ENCODE data around the gene PDXK. TPM values are rescaled to one million over a fixed set of nuclear protein-coding genes. Genes with fewer than 3 reads are reported as not detected.
"Not testable (repeated sequence)": the region's sequence is repeated elsewhere in the genome, so short reads cannot be mapped to it uniquely, and the experiment has no call there.

The PDXK gene
- total and polyA plus RNA-seq, 7 donors: 22.1 to 88.5 (median 26.0) TPM

DNA sequence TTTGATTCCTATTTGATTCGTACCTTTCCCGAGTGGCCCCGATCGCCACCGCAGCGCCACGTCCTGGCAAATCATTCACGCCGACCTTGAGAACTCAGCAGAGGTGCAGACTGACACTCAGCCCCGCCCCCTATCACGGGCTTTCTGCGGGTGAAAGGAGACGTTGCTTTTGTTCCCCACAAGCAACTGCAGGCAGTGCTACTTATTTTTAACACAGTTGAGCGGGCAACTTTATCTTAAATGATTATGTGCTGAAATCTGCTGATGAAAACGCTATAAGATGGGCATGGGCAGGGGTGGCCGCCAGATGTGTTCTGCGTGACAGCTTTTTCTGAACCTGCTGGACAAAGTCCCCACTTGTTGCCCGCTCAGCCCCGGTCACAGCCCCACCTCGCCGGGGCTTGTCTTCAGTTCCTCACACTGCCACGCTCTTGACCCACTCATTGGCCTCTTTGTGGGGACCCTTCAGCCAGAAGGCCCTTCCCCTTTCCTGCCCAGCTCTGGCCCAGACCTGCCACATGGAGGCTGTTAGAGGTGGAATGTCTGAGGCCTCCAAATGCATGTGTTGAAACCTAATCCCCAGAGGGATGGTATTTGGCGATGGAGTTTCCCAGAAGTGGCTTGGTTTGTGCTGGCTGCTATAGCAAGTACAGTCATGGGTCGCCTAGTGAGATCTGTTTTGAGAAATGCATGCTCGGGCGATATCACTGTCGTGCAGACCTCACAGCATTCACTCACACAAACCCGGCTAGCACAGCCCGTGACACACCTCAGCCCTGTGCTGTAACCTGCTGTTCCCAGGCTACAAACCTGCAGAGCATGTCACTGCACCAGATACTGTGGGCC is 15.7 kb upstream of the PDXK start:
- intact Hi-C loops (cut with DNase I): no loop called here
- peaks cover 0 to 8% (median 0%) of the 10 kb centered on the region in 3 donors for H3K27me3 ChIP-seq
- H3K27ac ChIP-seq: no peak overlapping the region
- H3K4me3 ChIP-seq: no peak overlapping the region
- no peaks in the 10 kb centered on the region for H3K9me3 ChIP-seq
- TF ChIP-seq, protein P1, sequence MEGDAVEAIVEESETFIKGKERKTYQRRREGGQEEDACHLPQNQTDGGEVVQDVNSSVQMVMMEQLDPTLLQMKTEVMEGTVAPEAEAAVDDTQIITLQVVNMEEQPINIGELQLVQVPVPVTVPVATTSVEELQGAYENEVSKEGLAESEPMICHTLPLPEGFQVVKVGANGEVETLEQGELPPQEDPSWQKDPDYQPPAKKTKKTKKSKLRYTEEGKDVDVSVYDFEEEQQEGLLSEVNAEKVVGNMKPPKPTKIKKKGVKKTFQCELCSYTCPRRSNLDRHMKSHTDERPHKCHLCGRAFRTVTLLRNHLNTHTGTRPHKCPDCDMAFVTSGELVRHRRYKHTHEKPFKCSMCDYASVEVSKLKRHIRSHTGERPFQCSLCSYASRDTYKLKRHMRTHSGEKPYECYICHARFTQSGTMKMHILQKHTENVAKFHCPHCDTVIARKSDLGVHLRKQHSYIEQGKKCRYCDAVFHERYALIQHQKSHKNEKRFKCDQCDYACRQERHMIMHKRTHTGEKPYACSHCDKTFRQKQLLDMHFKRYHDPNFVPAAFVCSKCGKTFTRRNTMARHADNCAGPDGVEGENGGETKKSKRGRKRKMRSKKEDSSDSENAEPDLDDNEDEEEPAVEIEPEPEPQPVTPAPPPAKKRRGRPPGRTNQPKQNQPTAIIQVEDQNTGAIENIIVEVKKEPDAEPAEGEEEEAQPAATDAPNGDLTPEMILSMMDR (IDR thresholded peaks at IDR 0.05): no peak
- TF ChIP-seq POLR2A (IDR thresholded peaks at IDR 0.05): no peak
- no peak for TF ChIP-seq EP300 (IDR thresholded peaks at IDR 0.05)
- TF ChIP-seq POLR2AphosphoS5 (IDR thresholded peaks at IDR 0.05): no peak
- no peaks in the 10 kb centered on the region for H3K4me1 ChIP-seq
- H3K36me3 ChIP-seq: no peaks in the 10 kb centered on the region
- DNase-seq: no peak
- WGBS, 2 donors: 28 to 49% methylated on average over 29 of the region's 29 CpGs

DNA sequence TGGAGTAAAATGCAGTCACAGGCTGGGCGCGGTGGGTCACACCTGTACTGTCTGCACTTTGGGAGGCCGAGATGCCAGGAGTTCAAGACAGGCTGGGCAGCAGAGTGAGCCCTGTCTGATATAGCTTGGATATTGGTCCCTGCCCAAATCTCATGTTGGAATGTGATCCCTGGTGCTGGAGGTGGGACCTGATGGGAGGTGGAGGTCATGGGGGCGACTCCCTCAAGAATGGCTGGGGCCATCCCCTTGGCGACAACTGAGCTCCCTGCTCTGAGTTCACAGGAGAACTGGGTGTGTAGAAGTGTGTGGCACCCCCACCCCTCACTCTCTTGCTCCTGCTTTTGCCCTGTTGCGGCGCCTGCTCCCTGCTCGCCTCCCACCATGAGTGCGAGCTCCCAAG is 11.5 kb upstream of the PDXK start:
- DNase-seq: no peak
- TF ChIP-seq, protein P1 (IDR thresholded peaks at IDR 0.05): no peak
- TF ChIP-seq POLR2AphosphoS5 (IDR thresholded peaks at IDR 0.05) (no peak), EP300 (IDR thresholded peaks at IDR 0.05) (no peak), POLR2A (IDR thresholded peaks at IDR 0.05) (no peak)
- intact Hi-C loops (cut with DNase I): no loop called here
- H3K4me1 ChIP-seq: no peaks in the 10 kb centered on the region
- H3K27ac ChIP-seq: no peak overlapping the region
- H3K4me3 ChIP-seq: no peak overlapping the region
- no peaks in the 10 kb centered on the region for H3K9me3 ChIP-seq
- no peaks in the 10 kb centered on the region for H3K36me3 ChIP-seq
- H3K27me3 ChIP-seq: peaks cover 0 to 4% (median 0%) of the 10 kb centered on the region in 3 donors
- WGBS, 2 donors: 95% methylated on average over 9 of the region's 9 CpGs

DNA sequence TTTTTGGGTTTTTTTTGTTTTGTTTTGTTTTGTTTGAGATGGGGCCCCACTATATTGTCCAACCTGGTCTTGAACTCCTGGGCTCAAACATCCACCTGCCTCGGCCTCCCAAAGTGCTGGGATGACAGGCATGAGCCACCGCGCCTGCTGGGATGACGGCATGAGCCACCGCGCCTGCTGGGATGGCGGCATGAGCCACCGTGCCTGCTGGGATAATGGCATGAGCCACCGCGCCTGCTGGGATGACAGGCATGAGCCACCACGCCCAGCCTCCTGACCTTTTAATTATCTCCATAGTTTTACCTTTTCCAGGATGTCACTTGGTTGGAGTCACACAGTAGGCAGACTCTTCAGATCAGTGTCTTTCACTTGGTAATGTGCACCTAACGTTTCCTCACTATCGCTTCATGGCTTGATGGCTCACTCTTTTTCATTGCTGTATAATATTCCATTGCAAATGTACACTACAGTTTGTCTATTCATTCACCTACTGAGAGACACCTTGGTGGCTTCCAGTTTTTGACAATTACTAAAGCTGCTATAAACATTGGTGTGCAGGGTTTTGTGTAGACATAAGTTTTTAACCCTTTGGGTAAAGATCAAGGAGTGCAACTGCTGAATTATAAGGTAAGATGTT is 10.1 kb upstream of the PDXK start:
- DNase-seq: no peak
- no peaks in the 10 kb centered on the region for H3K9me3 ChIP-seq
- H3K4me1 ChIP-seq: no peaks in the 10 kb centered on the region
- WGBS, 2 donors: 86 to 96% methylated on average over 13 of the region's 13 CpGs
- no peak overlapping the region for H3K4me3 ChIP-seq
- no peak overlapping the region for H3K27ac ChIP-seq
- no peak for TF ChIP-seq POLR2A (IDR thresholded peaks at IDR 0.05)
- TF ChIP-seq POLR2AphosphoS5 (IDR thresholded peaks at IDR 0.05): no peak
- no peak for TF ChIP-seq EP300 (IDR thresholded peaks at IDR 0.05)
- TF ChIP-seq, protein P1 (IDR thresholded peaks at IDR 0.05): no peak
- H3K36me3 ChIP-seq: no peaks in the 10 kb centered on the region
- intact Hi-C loops (cut with DNase I): no loop called here
- H3K27me3 ChIP-seq: no peaks in the 10 kb centered on the region

DNA sequence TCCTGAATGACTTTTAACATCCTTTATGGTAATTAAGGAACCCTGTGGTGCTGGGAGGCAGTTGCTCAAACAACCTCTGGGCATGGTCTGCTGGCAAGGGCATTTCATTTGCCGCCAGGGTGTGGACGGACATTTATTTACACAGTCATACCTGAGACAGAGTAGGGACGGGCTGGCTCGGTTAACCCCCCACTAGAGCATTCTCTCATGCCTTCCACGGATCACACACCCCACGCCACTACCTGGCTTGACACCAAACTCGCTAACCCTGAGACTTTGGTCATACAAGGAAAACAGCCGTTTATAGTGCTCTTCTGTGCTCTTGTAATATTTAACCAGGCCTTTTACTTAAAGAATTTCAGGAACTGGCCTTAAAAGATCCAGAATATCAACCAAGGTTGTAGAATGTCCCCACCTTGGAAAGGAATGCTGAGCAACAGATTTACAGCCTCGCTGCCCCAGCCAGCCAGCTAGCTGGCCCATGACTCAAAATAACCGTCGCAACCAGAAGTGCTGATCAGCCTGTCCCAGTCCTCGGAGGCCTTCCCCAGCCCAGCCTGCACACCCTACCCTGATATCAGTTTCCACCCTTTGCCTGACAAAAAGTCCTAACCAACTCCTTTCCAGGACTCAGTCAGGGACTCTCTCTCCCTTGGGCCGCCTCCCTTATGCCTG is 6.5 kb upstream of the PDXK start:
- Histone ChIP-seq H3K27ac (no peak overlapping the region), H3K4me1 (no peaks in the 10 kb centered on the region), H3K36me3 (no peaks in the 10 kb centered on the region), H3K9me3 (no peaks in the 10 kb centered on the region), H3K27me3 (no peaks in the 10 kb centered on the region), H3K4me3 (no peak overlapping the region)
- TF ChIP-seq, protein P1 (IDR thresholded peaks at IDR 0.05): no peak
- no peak for TF ChIP-seq POLR2AphosphoS5 (IDR thresholded peaks at IDR 0.05)
- TF ChIP-seq POLR2A (IDR thresholded peaks at IDR 0.05): no peak
- TF ChIP-seq EP300 (IDR thresholded peaks at IDR 0.05): no peak
- no peak for DNase-seq
- intact Hi-C loops (cut with DNase I): no loop called here
- WGBS, 2 donors: 16 to 64% methylated on average over 13 of the region's 13 CpGs

DNA sequence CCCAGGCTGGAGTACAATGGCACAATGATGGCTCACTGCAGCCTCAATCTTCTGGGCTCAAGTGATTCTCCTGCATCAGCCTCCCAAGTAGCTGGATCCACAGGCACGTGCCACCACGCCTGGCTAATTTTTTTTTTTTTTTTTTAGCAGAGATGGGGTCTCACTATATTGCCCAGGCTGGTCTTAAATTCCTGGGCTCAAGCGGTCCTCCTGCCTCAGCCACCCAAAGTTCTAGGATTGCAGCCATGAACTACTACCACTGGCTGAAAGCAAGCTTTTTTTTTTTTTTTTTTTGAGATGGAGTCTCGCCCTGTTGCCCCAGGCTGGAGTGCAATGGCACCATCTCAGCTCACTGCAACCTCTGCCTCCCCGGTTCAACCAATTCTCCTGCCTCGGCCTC is 5.8 kb upstream of the PDXK start:
- H3K36me3 ChIP-seq; H3K27me3 ChIP-seq; H3K4me1 ChIP-seq; DNase-seq; H3K4me3 ChIP-seq; H3K9me3 ChIP-seq; H3K27ac ChIP-seq; intact Hi-C loops (cut with DNase I): not testable (repeated sequence)
- WGBS, 2 donors: 73 to 95% methylated on average over 6 of the region's 6 CpGs

Measured in sigmoid colon (tissue), 7 donors.